GM21717 (cell line): ENCODE measurements around the gene ARMC8.
A peak's percentile ranks its signal among the peaks of the same experiment; 100 is the strongest.
"Not testable (repeated sequence)": the region's sequence is repeated elsewhere in the genome, so short reads cannot be mapped to it uniquely, and the experiment has no call there.

ENCODE experiments used
- ATAC-seq: cut with Tn5 transposase; IDR thresholded peaks from one replicate; pipeline ENCODE4 v1.9.1; 2021; ENCODE audit warnings: mild to moderate bottlenecking, moderate library complexity; ENCODE audit not compliant: unreplicated experiment

Gene ARMC8

GRCh38 chr3:138187296-138188012 is at the start of gene ARMC8:
TSS of gene ARMC8 (plus strand) at chr3:138187301. CDS start at chr3:138187555, 254 bp downstream.
- peak; percentile 67 for ATAC-seq

- ATAC-seq, result no peak
Measured at GRCh38 chr3:138137861-138138260, 49.2 kb upstream of the ARMC8 start.

DNA sequence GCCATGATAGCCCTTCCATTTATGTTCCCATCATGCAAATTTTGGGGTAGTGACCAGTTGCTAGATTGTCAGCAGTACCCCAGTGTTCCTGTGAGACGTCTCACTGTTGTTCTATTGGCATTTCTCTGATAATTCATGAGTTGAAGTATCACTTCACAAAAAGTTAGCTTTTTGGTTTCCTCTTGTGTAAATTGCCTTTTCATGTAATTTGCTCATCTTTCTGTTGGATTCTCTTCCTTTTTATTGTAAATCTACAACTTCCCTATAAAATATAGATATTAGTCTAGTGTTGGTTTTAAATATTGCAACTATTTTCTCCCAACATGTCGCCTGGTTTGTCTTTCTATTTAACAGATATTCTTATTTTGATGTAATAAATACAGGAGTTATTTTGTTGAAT is 47.4 kb upstream of the ARMC8 start:
- ATAC-seq, result no peak

DNA sequence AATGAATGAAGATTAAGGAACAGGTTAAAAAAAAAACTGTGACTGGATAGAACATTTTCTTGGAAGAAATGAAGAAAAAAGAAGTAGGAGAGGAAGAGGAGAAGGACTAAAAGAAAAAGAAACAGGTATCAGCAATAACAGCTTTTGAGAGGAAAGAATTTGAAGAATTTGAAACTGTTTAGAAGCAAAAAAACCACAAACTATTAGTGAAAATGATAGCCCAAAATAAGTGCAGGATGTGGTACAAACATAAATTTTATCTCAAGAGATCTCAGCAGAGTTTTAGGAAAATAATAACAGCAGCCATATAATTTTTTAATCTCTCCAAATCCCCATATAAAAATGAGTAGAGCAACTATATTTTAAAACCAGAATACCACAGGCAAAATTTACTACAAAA is 46.2 kb upstream of the ARMC8 start:
- no peak for ATAC-seq

GRCh38 chr3:138142181-138142580 is 44.9 kb upstream of the ARMC8 start:
- not testable (repeated sequence) for ATAC-seq

GRCh38 chr3:138148503-138148902 is 38.6 kb upstream of the ARMC8 start:
- no peak for ATAC-seq

- no peak for ATAC-seq
Measured at GRCh38 chr3:138154534-138154933, 32.6 kb upstream of the ARMC8 start.

GRCh38 chr3:138157743-138158142 is 29.4 kb upstream of the ARMC8 start:
- ATAC-seq, result no peak

- ATAC-seq, result no peak
Measured at GRCh38 chr3:138165061-138165460, 22.0 kb upstream of the ARMC8 start.

DNA sequence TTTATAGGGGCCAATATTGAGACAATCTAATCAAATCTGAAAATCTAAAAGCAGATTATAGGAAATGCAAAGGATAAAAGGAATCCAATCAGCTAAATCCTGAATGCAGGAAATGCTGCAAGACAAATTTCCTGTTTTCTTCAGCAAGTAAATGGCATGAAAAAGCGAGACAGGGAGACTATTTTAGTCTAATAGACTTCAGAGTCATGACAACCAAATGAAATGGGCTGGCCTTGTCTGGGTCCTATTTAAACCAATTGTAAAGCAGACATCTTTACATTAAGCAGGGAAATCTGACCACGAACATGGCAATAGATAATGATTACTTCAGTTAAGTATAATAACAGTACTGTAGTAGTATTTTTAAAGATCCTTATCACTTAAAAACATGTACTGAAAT is 14.5 kb upstream of the ARMC8 start:
- no peak for ATAC-seq

DNA sequence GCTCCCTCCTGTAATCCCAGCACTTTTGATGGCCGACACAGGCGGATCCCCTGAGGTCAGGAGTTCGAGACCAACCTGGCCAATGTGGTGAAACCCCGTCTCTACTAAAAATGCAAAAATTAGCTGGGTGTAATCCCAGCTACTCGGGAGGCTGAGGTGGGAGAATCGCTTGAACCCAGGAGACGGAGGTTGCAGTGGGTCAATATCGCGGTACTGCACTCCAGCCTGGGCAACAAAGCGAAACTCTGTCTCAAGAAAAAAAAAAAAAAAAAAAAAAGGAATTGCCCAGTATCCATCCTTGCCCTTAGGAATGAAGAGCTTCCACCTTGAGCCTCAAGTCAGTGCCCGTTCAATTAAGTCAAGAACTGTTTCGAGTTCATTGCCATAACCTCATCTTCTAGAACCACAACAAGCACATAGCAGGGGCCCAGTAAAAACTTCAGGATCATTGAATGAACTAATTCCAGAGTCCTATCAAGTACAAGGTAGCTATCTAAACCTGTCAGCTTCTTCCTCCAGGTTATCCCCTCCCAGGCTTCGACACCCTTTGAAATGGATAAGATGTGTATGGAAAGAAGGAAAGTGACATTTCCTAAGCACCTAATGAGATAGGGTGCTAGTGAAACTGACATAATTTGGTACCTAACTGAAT is 13.2 kb upstream of the ARMC8 start:
- ATAC-seq, result no peak

DNA sequence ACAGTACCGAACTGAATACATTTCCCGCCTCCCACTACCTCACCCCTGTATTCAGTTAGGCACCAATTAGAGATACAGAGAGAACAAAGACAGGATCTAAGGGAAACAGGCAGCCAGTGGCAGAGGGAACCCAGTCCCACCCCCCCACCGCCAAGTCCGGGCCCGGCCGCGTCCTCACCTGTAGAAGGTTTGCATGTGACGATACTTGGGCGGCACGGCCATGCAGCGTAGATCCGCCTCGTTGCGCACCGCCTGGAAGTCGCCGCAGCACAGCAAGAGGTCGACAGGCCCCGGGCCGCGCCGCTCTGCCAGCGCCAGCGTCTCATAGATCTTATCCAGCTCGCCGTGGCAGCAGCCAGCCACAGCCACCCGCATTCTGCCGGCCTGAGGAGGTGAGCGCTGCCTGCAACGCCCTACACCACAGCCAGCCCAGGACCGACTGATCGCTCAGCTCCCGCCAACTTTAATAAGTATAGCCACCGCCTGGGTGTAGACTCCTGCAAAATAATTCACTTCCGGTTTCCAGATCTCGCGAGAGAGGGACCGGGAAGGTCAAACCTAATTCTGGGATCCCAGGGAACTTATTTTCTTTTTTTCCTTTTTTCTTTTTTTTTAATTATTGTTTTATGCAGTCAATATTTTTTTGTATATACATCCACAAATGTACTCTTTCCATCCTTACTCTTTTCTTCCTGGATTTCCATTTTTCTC is 12.5 kb upstream of the ARMC8 start, which contains the start of gene DBR1:
Gene DBR1, minus strand, starts transcription at position 501 of the 711 bp plus-strand sequence. Its CDS starts 126 bp downstream, at position 375.
- peak; percentile 89 for ATAC-seq

- no peak for ATAC-seq
Measured at GRCh38 chr3:138180375-138181029, 6.6 kb upstream of the ARMC8 start.

DNA sequence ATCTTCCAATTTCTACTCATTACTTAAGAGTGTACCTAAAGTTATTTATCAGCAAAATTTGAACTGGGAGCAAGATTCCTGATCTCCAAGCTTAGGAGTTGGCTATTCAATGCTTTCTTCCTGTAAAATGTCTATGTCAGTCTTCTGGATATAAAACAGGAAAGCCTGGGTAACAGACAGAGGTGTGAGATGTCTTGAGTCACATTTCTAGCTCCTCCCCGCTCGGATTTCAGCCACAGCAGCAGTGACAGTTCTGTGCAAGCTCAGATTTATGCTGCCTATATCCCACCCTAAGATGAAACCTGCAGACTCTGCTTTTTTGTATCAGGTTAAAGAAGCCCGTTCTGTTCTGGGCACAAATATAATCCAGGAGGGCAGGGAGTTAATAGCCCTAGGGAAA is 2.1 kb upstream of the ARMC8 start:
- ATAC-seq, result no peak

DNA sequence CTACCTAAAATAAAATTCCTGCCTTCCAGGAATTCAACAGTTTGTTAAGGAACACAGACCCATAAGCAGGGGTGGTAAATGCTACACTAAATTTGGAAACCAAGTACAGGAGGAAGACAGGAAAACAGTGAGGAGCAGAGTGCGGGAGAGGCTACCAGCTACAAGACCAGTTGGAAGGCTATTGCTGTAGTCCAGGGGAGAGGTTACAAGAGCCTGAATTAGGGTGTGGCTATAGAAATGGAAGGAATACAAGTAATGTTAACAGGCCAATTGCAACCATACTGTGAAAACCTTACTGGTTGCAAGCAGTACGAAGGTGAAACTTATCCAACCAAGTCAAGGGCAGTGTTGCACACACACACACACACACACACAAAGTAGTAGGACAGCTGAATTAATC is 880 bp upstream of the ARMC8 start:
- no peak for ATAC-seq

GRCh38 chr3:138186803-138187295 is 252 bp upstream of the ARMC8 start:
- ATAC-seq, result peak; percentile 88

- no peak for ATAC-seq
Measured at GRCh38 chr3:138188013-138188730, 1.1 kb downstream of the ARMC8 start.

GRCh38 chr3:138195481-138195880 is 8.4 kb downstream of the ARMC8 start:
- ATAC-seq, result no peak

DNA sequence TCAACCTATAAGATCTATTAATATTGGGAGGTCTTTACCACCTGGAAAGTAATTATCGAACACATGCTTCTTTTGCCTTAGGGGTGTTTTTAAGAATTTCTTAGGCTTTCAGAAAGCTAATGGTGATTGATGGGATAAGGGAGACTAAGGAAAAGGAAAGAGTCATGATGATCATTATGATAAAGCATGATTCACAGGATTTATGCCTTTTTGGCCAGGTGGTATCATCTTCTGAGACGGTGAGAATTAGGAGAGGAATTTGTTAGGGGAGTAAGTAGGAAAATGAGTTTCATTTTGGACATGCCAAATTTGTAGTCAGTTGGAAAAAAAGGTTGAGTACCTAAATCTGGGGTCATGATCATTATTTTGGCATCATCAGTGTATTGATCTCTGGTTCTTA is 8.9 kb downstream of the ARMC8 start:
- no peak for ATAC-seq

DNA sequence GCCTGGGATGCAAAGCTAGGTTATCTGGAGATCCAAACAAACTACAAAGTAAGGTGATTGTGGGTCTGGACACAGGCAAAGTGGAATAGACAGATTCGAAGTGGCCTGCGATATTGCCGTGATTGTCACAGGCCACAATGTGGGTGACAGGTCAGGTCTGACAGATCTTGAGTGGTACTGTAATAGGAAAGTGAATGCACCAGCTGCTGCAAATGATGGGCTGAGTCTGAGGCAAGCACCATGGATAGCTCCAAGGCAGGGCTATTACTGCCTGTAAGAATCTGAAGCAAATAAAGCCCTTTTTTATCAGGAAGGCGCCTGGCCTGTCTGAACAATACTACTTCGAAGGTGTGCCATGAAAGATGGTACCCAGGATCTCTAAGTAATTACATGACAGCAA is 10.0 kb downstream of the ARMC8 start:
- no peak for ATAC-seq

- no peak for ATAC-seq
Measured at GRCh38 chr3:138197524-138197923, 10.4 kb downstream of the ARMC8 start.
